Measurements from ENCODE around the gene VKORC1L1.
"Not testable (repeated sequence)": the region's sequence is repeated elsewhere in the genome, so short reads cannot be mapped to it uniquely, and the experiment has no call there.

Gene VKORC1L1

GRCh38 chr7:65979583-65980477 is 107.0 kb downstream of the VKORC1L1 start:
- DNase-seq = no peak

GRCh38 chr7:65980478-65981250 is 107.8 kb downstream of the VKORC1L1 start:
- peak; percentile 64 for DNase-seq

- DNase-seq = peak; percentile 82
Observed at GRCh38 chr7:65981965-65982792, 109.3 kb downstream of the VKORC1L1 start, which contains the start of gene GUSB. TSS of gene GUSB (minus strand) at chr7:65982213. CDS start at chr7:65982183, 30 bp downstream.

DNA sequence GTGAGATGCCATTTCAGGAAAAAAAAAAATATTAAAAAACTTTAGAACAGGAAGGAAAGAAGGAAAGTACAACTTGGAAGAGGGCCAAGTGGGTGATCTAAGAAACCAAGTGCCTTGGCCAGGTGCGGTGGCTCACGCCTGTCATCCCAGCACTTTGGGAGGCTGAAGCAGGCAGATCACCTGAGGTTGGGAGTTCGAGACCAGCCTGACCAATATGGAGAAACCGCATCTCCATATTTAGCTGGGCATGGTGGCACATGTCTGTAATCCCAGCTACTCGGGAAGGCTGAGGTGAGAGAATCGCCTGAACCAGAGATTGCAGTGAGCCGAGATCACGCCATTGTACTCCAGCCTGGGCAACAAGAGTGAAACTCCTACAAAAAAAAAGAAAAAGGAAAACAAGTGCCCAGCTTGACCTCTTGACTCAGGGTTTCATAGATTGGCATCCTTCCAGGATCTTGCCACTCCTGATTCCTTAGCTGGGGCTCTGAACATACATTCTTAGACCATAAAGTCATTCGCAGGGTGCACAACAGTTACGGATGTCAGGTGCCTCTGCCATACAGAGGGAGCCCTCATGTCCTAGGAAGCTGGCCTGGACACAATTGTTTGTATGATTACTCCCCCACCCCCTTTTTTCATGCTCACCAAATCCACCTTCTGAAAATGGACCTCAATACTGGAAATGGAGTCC is 111.2 kb downstream of the VKORC1L1 start:
- no peak for DNase-seq

GRCh38 chr7:65988084-65988483 is 115.2 kb downstream of the VKORC1L1 start:
- no peak for DNase-seq

DNA sequence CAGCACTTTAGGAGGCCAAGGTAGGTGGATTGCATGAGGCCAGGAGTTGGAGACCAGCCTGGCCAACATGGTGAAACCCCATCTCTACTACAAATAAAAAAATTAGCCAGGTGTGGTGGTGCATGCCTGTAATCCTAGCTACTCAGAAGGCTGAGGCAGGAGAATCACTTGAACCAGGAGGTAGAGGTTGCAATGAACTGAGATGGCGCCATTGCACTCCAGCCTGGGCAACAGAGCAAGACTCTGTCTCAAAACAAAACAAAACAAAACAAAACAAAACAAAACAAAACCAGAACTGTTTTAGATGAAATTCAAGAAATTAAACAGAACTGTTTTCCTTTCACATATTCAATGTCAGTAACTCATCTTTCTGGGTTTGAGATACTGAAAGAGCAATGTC is 115.6 kb downstream of the VKORC1L1 start:
- not testable (repeated sequence) for DNase-seq

DNA sequence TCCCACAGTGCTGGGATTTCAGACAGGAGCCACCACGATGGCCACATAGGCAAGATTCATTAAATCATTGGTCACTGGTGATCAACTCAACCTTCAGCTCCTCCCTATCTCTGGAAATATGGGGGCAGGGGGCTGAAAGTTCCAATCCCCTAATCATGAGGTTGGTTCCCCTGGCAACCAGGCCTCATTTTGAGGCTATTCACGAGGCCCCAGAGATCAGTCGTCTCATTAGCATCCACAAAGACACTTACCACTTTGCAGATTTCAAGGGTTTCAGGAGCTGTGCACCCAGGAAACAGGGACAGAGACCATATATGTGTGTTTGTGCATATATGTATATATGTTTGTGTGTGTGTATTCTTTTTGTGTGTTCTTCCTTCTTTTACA is 116.8 kb downstream of the VKORC1L1 start:
- DNase-seq = no peak

DNA sequence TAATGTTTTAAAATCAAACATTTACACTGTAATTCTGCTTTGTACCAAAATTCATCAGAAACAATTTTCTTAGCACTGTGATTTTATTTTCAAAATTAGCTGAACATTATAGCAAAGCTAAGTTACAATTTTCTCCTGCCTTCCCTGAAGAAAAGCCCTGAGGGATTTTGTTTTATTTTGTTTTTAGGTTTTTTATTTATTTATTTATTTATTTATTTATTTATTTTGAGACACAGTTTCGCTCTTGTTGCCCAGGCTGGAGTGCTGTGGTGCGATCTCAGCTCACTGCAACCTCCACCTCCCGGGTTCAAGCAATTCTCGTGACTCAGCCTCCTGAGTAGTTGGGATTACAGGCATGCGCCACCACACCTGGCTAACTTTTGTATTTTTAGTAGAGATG is 119.0 kb downstream of the VKORC1L1 start:
- not testable (repeated sequence) for DNase-seq

- no peak for DNase-seq
Observed at GRCh38 chr7:65992526-65992925, 119.7 kb downstream of the VKORC1L1 start.

DNA sequence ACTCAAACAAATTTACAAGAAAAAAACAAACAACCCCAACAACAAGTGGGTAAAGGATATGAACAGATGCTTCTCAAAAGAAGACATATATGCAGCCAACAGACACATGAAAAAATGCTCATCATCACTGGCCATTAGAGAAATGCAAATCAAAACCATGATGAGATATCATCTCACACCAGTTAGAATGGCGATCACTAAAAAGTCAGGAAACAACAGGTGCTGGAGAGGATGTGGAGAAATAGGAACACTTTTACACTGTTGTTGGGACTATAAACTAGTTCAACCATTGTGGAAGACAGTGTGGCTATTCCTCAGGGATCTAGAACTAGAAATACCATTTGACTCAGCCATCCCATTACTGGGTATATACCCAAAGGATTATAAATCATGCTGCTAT is 122.1 kb downstream of the VKORC1L1 start:
- not testable (repeated sequence) for DNase-seq

- DNase-seq = not testable (repeated sequence)
Observed at GRCh38 chr7:66000823-66001417, 128.0 kb downstream of the VKORC1L1 start.

DNA sequence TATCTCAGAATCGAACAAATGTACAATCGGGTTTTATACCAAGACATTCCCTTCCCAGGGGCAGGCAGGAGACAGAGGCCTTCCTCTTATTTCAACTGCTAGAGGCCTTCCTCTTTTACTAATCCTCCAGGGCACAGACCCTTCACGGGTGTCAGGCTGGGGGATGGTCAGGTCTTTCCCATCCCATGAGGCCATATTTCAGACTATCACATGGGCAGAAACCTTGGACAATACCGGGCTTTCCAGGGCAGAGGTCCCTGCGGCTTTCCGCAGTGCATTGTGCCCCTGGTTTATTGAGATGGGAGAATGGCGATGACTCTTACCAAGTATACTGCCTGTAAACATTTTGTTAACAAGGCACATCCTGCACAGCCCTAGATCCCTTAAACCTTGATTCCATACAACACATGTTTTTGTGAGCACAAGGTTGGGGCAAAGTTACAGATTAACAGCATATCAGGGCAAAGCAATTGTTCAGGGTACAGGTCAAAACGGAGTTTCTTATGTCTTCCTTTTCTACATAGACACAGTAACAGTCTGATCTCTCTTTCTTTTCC is 132.3 kb downstream of the VKORC1L1 start:
- DNase-seq = not testable (repeated sequence)

- no peak for DNase-seq
Observed at GRCh38 chr7:66007232-66007631, 134.4 kb downstream of the VKORC1L1 start.
